ENCODE data around the gene RBBP7.

- TF ChIP-seq POLR2A (IDR thresholded peaks at IDR 0.05; ENCODE audit: low read depth, low read length) (no peak), CTCF (IDR thresholded peaks at IDR 0.05; ENCODE audit: extremely low read depth in 1 of 2, insufficient read depth in 1 of 2, low read depth in 1 of 2, low read length in 2 of 2) (no peak), POLR2AphosphoS5 (IDR thresholded peaks at IDR 0.05; ENCODE audit: insufficient read depth, low read depth, low read length) (no peak), EZH2 (IDR thresholded peaks at IDR 0.05; ENCODE audit: borderline replicate concordance, low read depth, low read length, severe bottlenecking) (no peak), FOS (IDR thresholded peaks at IDR 0.05; ENCODE audit: borderline replicate concordance, insufficient read depth, low read length) (no peak)
- TF ChIP-seq, protein P1, sequence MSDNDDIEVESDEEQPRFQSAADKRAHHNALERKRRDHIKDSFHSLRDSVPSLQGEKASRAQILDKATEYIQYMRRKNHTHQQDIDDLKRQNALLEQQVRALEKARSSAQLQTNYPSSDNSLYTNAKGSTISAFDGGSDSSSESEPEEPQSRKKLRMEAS (IDR thresholded peaks at IDR 0.05; ENCODE audit: insufficient read depth, insufficient read length) = no peak
Observed at GRCh38 chrX:16910376-16910775, 40.2 kb upstream of the RBBP7 start.

All from endothelial cell of umbilical vein (primary cell).